ENCODE results near the gene TEKT4. TPM values are rescaled to one million over a fixed set of nuclear protein-coding genes. Genes with fewer than 3 reads are reported as not detected.

Gene TEKT4
- total RNA-seq, 1 experiment from 2014 or later, result not detected

- H3K27ac Mint-ChIP-seq, result no peak overlapping the region
- TF ChIP-seq OVOL2 (CRISPR knock-in tag; IDR thresholded peaks at IDR 0.05; ENCODE audit: borderline replicate concordance), result no peak
- TF ChIP-seq NFE2L1 (CRISPR knock-in tag; IDR thresholded peaks at IDR 0.05), result no peak
- no peak for TF ChIP-seq SOX15 (CRISPR knock-in tag; IDR thresholded peaks at IDR 0.05)
- TF ChIP-seq SMAD3 (CRISPR knock-in tag; IDR thresholded peaks at IDR 0.05; ENCODE audit: borderline replicate concordance), result no peak
- TF ChIP-seq MYBL2 (CRISPR knock-in tag; IDR thresholded peaks at IDR 0.05), result no peak
- no peak for TF ChIP-seq ZNF396 (CRISPR knock-in tag; IDR thresholded peaks at IDR 0.05; ENCODE audit: borderline replicate concordance)
- TF ChIP-seq MLX (CRISPR knock-in tag; IDR thresholded peaks at IDR 0.05), result no peak
- TF ChIP-seq ATF6 (CRISPR knock-in tag; IDR thresholded peaks at IDR 0.05), result no peak
- TF ChIP-seq NR2C2 (CRISPR knock-in tag; IDR thresholded peaks at IDR 0.05), result no peak
- TF ChIP-seq E2F1 (CRISPR knock-in tag; IDR thresholded peaks at IDR 0.05), result no peak
- no peak for TF ChIP-seq IRF2 (CRISPR knock-in tag; IDR thresholded peaks at IDR 0.05; ENCODE audit: borderline replicate concordance, low read depth)
- no peak for TF ChIP-seq PRRX2 (CRISPR knock-in tag; IDR thresholded peaks at IDR 0.05)
- TF ChIP-seq ATF1 (CRISPR knock-in tag; IDR thresholded peaks at IDR 0.05), result no peak
- TF ChIP-seq ELF4 (CRISPR knock-in tag; IDR thresholded peaks at IDR 0.05; ENCODE audit: low read depth), result no peak
- TF ChIP-seq ZNF317 (CRISPR knock-in tag; IDR thresholded peaks at IDR 0.05; ENCODE audit: borderline replicate concordance, low read depth), result no peak
- no peak for TF ChIP-seq ARID4B (CRISPR knock-in tag; IDR thresholded peaks at IDR 0.05; ENCODE audit: borderline replicate concordance)
- TF ChIP-seq ZSCAN18 (CRISPR knock-in tag; IDR thresholded peaks at IDR 0.05), result no peak
- TF ChIP-seq ZNF138 (CRISPR knock-in tag; conservative IDR thresholded peaks at IDR 0.05), result no peak
- no peak for TF ChIP-seq ZNF671 (CRISPR knock-in tag; IDR thresholded peaks at IDR 0.05)
- H3K4me1 Mint-ChIP-seq, result 0 out of 2 replicates have a peak, but pooled peaks cover 2% of the 10 kb centered on the region
- peaks cover 29% of the 10 kb centered on the region for H3K27me3 Mint-ChIP-seq (ENCODE audit: low read depth)
- no peaks in the 10 kb centered on the region for H3K36me3 Mint-ChIP-seq
- POLR2A ChIA-PET, result no interaction called here
- CTCF ChIA-PET, result interaction anchor here (0.8 to 4.3 kb wide), 6 partner anchors 14 to 239 kb away, joined by 3 to 92 read pairs (median 4); no protein-coding TSS in a partner anchor
- ATAC-seq, result no peak
- H3K4me3 Mint-ChIP-seq, result no peak overlapping the region
- H3K9me3 Mint-ChIP-seq, result no peaks in the 10 kb centered on the region
- no peak for DNase-seq (ENCODE audit: low spot score)
Observed at GRCh38 chr2:94876523-94876863, 5.3 kb downstream of the TEKT4 start.
